K562 (cell line): ENCODE data around the gene SLC25A1. TPM values are rescaled to one million over a fixed set of nuclear protein-coding genes. Genes with fewer than 3 reads are reported as not detected.

Experiments used
- DIDO1 ChIP-seq: fragments of 450-650 bp; IDR thresholded peaks from 2 replicates; pipeline ENCODE4 v1.6.1; 2016; ENCODE audit warnings: low read depth, missing biosample characterization, missing genetic modification characterization
- ELF4 ChIP-seq: fragments of 450-650 bp; formaldehyde crosslinking; IDR thresholded peaks from 2 replicates; pipeline ENCODE4 v1.4.0; 2022; ENCODE audit warnings: missing genetic modification characterization
- KHSRP ChIP-seq: fragments of 450-650 bp; IDR thresholded peaks from 2 replicates; pipeline ENCODE4 v1.6.1; 2017
- NCOA4 ChIP-seq: fragments of 450-650 bp; IDR thresholded peaks from 2 replicates; pipeline ENCODE4 v1.6.1; 2018; ENCODE audit warnings: mild to moderate bottlenecking; ENCODE audit not compliant: partially characterized antibody
- NFIX ChIP-seq: fragments of 250-450 bp; sonication (Bioruptor Pico); IDR thresholded peaks from 2 replicates; pipeline ENCODE4 v1.4.0; 2020; ENCODE audit warnings: low read depth, mild to moderate bottlenecking, moderate library complexity
- PURB ChIP-seq: sonication (generic); formaldehyde crosslinking; IDR thresholded peaks from 2 replicates; pipeline ENCODE4 v1.9.0; 2021; ENCODE audit warnings: low read depth, mild to moderate bottlenecking, missing genetic modification reagents
- TAL1 ChIP-seq: fragments of 450-650 bp; IDR thresholded peaks from 2 replicates; pipeline ENCODE4 v1.6.1; 2016; ENCODE audit warnings: mild to moderate bottlenecking
- YBX1 ChIP-seq: fragments of 450-650 bp; IDR thresholded peaks from 2 replicates; pipeline ENCODE4 v1.7.1; 2016; ENCODE audit warnings: mild to moderate bottlenecking
- ZNF57 ChIP-seq: fragments of 450-650 bp; formaldehyde crosslinking; IDR thresholded peaks from 2 replicates; pipeline ENCODE4 v1.4.0; 2020; ENCODE audit warnings: mild to moderate bottlenecking, moderate library complexity
- ZNF707 ChIP-seq: fragments of 250-450 bp; sonication (Bioruptor Pico); conservative IDR thresholded peaks from 2 replicates; pipeline ENCODE4 v1.8.0; 2022; ENCODE audit warnings: inconsistent platforms, mild to moderate bottlenecking, moderate library complexity
- polyA plus RNA-seq, 8 experiments: library from polyadenylated mRNA; depleted of rRNA in 4 of 8; stranded (reverse) in 5 of 8; unstranded in 3 of 8; fragments of >200 nt; fragmentation: Nextera tagmentation in 2 of 8; fragmentation: Illumina TruSeq in 1 of 8; extraction: Ambion mirVana in 2 of 8; extraction: Trizol in 1 of 8; gene quantifications; 2 replicates each; pipeline versions ENCODE4 v1.2.1 to v1.2.3, GENCODE V29; 2011 to 2014; ENCODE audit warnings: inconsistent platforms in 1 of 8, missing spikeins in 1 of 8
- total RNA-seq, 7 experiments: library from RNA; depleted of rRNA in 6 of 7; stranded (reverse); fragments of >200 nt in 6 of 7; fragmentation: Illumina TruSeq in 2 of 7; extraction: Trizol in 2 of 7; gene quantifications; 2 replicates each; pipeline versions ENCODE4 v1.2.1 to v1.2.3, GENCODE V29; 2011 to 2021; ENCODE audit warnings: low replicate concordance in 1 of 7
- TF ChIP-seq, protein P1 (sequence below): fragments of 200-600 bp; sonication (generic); IDR thresholded peaks from one replicate; pipeline ENCODE4 v1.6.1; 2012; ENCODE audit warnings: mild to moderate bottlenecking, low read depth, low read length, inconsistent platforms
- TF ChIP-seq, protein P2 (sequence below): IDR thresholded peaks from 2 replicates; pipeline ENCODE4 v1.6.1; 2014; ENCODE audit warnings: antibody characterized with exemption

The SLC25A1 gene
- total and polyA plus RNA-seq, 9 of the 15 experiments (the other 6 are each of a cell fraction or from before 2014, with no cell fraction given): 11.0 to 408 (median 110) TPM

DNA sequence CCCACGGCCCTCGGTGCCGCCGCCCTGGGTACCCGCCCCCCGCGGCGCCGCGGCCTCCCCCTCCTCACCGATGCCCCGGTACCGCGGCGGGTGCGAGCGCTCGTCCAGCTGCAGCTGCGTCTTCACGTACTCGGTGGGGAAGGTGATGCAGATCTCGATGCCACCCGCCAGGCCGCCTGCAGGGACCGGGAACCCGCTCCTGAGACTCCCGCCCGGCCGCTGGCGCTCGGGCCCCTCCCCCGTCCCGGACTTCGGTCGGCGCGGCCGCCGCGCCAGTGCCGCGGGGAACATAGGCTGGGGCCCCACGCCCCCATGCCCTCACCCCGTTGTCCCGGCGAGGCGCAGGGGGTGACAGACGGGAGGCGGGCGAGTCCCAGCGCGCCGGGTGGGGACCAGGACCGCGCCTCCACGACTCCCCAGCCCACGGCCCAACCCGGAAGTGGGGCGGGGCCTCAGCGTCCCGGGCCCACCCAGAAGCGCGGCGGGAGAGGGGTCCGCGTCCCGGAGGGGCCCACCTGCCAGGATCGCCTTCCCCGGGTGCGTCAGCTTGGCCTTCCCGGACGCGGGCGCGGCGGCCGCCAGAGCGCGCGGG, 375 bp downstream of the SLC25A1 start (continued):
- TF ChIP-seq, protein P1, sequence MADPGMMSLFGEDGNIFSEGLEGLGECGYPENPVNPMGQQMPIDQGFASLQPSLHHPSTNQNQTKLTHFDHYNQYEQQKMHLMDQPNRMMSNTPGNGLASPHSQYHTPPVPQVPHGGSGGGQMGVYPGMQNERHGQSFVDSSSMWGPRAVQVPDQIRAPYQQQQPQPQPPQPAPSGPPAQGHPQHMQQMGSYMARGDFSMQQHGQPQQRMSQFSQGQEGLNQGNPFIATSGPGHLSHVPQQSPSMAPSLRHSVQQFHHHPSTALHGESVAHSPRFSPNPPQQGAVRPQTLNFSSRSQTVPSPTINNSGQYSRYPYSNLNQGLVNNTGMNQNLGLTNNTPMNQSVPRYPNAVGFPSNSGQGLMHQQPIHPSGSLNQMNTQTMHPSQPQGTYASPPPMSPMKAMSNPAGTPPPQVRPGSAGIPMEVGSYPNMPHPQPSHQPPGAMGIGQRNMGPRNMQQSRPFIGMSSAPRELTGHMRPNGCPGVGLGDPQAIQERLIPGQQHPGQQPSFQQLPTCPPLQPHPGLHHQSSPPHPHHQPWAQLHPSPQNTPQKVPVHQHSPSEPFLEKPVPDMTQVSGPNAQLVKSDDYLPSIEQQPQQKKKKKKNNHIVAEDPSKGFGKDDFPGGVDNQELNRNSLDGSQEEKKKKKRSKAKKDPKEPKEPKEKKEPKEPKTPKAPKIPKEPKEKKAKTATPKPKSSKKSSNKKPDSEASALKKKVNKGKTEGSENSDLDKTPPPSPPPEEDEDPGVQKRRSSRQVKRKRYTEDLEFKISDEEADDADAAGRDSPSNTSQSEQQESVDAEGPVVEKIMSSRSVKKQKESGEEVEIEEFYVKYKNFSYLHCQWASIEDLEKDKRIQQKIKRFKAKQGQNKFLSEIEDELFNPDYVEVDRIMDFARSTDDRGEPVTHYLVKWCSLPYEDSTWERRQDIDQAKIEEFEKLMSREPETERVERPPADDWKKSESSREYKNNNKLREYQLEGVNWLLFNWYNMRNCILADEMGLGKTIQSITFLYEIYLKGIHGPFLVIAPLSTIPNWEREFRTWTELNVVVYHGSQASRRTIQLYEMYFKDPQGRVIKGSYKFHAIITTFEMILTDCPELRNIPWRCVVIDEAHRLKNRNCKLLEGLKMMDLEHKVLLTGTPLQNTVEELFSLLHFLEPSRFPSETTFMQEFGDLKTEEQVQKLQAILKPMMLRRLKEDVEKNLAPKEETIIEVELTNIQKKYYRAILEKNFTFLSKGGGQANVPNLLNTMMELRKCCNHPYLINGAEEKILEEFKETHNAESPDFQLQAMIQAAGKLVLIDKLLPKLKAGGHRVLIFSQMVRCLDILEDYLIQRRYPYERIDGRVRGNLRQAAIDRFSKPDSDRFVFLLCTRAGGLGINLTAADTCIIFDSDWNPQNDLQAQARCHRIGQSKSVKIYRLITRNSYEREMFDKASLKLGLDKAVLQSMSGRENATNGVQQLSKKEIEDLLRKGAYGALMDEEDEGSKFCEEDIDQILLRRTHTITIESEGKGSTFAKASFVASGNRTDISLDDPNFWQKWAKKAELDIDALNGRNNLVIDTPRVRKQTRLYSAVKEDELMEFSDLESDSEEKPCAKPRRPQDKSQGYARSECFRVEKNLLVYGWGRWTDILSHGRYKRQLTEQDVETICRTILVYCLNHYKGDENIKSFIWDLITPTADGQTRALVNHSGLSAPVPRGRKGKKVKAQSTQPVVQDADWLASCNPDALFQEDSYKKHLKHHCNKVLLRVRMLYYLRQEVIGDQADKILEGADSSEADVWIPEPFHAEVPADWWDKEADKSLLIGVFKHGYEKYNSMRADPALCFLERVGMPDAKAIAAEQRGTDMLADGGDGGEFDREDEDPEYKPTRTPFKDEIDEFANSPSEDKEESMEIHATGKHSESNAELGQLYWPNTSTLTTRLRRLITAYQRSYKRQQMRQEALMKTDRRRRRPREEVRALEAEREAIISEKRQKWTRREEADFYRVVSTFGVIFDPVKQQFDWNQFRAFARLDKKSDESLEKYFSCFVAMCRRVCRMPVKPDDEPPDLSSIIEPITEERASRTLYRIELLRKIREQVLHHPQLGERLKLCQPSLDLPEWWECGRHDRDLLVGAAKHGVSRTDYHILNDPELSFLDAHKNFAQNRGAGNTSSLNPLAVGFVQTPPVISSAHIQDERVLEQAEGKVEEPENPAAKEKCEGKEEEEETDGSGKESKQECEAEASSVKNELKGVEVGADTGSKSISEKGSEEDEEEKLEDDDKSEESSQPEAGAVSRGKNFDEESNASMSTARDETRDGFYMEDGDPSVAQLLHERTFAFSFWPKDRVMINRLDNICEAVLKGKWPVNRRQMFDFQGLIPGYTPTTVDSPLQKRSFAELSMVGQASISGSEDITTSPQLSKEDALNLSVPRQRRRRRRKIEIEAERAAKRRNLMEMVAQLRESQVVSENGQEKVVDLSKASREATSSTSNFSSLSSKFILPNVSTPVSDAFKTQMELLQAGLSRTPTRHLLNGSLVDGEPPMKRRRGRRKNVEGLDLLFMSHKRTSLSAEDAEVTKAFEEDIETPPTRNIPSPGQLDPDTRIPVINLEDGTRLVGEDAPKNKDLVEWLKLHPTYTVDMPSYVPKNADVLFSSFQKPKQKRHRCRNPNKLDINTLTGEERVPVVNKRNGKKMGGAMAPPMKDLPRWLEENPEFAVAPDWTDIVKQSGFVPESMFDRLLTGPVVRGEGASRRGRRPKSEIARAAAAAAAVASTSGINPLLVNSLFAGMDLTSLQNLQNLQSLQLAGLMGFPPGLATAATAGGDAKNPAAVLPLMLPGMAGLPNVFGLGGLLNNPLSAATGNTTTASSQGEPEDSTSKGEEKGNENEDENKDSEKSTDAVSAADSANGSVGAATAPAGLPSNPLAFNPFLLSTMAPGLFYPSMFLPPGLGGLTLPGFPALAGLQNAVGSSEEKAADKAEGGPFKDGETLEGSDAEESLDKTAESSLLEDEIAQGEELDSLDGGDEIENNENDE: no peak
- TF ChIP-seq YBX1 (no peak), NCOA4 (no peak), ZNF707 (CRISPR knock-in tag) (no peak; the same call in 1 of the 2 replicates), ELF4 (CRISPR knock-in tag) (peak; percentile 95), DIDO1 (tag) (no peak), KHSRP (no peak), ZNF57 (CRISPR knock-in tag) (peak; percentile 15; the same call in 1 of the 2 replicates), PURB (CRISPR knock-in tag) (no peak), TAL1 (no peak), NFIX (CRISPR knock-in tag) (no peak)
- TF ChIP-seq, protein P2, sequence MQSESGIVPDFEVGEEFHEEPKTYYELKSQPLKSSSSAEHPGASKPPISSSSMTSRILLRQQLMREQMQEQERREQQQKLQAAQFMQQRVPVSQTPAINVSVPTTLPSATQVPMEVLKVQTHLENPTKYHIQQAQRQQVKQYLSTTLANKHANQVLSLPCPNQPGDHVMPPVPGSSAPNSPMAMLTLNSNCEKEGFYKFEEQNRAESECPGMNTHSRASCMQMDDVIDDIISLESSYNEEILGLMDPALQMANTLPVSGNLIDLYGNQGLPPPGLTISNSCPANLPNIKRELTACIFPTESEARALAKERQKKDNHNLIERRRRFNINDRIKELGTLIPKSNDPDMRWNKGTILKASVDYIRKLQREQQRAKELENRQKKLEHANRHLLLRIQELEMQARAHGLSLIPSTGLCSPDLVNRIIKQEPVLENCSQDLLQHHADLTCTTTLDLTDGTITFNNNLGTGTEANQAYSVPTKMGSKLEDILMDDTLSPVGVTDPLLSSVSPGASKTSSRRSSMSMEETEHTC: no peak
